ENCODE results near the gene BLOC1S5.

BLOC1S5 gene

GRCh38 chr6:8000636-8001035, 63.6 kb downstream of the BLOC1S5 start:
- TF ChIP-seq SIN3A (IDR thresholded peaks at IDR 0.05; ENCODE audit: borderline replicate concordance, insufficient read depth, low read length) (no peak), TAF1 (IDR thresholded peaks at IDR 0.05; ENCODE audit: borderline replicate concordance, insufficient read depth, low read length) (no peak), REST (IDR thresholded peaks at IDR 0.05; ENCODE audit: insufficient read depth in 1 of 2, low read depth in 2 of 2, low read length in 2 of 2) (no peak), POLR2AphosphoS5 (IDR thresholded peaks at IDR 0.05; ENCODE audit: low read depth, low read length) (no peak), FOXP2 (optimal IDR thresholded peaks at IDR 0.05; ENCODE audit: borderline replicate concordance, extremely low read depth, extremely low read length, insufficient read depth) (no peak)

GRCh38 chr6:8000188-8000596, 64.0 kb downstream of the BLOC1S5 start:
- peak in 1 of 2 experiments; percentile 53; a peak in 1 of 4 replicates for TF ChIP-seq REST (IDR thresholded peaks at IDR 0.05; ENCODE audit: insufficient read depth in 1 of 2, low read depth in 2 of 2, low read length in 2 of 2)
- TF ChIP-seq TAF1 (IDR thresholded peaks at IDR 0.05; ENCODE audit: borderline replicate concordance, insufficient read depth, low read length), result no peak

- TF ChIP-seq REST (IDR thresholded peaks at IDR 0.05; ENCODE audit: insufficient read depth in 1 of 2, low read depth in 2 of 2, low read length in 2 of 2) (no peak), POLR2AphosphoS5 (IDR thresholded peaks at IDR 0.05; ENCODE audit: low read depth, low read length) (no peak), TAF1 (IDR thresholded peaks at IDR 0.05; ENCODE audit: borderline replicate concordance, insufficient read depth, low read length) (no peak), SIN3A (IDR thresholded peaks at IDR 0.05; ENCODE audit: borderline replicate concordance, insufficient read depth, low read length) (no peak), FOXP2 (optimal IDR thresholded peaks at IDR 0.05; ENCODE audit: borderline replicate concordance, extremely low read depth, extremely low read length, insufficient read depth) (no peak)
These were observed 65.0 kb downstream of the BLOC1S5 start for GRCh38 chr6:7999201-7999600.

GRCh38 chr6:7998103-7998725, 66.0 kb downstream of the BLOC1S5 start:
- TF ChIP-seq SIN3A (IDR thresholded peaks at IDR 0.05; ENCODE audit: borderline replicate concordance, insufficient read depth, low read length) (no peak), TAF1 (IDR thresholded peaks at IDR 0.05; ENCODE audit: borderline replicate concordance, insufficient read depth, low read length) (no peak), FOXP2 (optimal IDR thresholded peaks at IDR 0.05; ENCODE audit: borderline replicate concordance, extremely low read depth, extremely low read length, insufficient read depth) (no peak), POLR2AphosphoS5 (IDR thresholded peaks at IDR 0.05; ENCODE audit: low read depth, low read length) (no peak), REST (IDR thresholded peaks at IDR 0.05; ENCODE audit: insufficient read depth in 1 of 2, low read depth in 2 of 2, low read length in 2 of 2) (no peak)

- TF ChIP-seq FOXP2 (optimal IDR thresholded peaks at IDR 0.05; ENCODE audit: borderline replicate concordance, extremely low read depth, extremely low read length, insufficient read depth), result no peak
- TF ChIP-seq POLR2AphosphoS5 (IDR thresholded peaks at IDR 0.05; ENCODE audit: low read depth, low read length), result no peak
- TF ChIP-seq SIN3A (IDR thresholded peaks at IDR 0.05; ENCODE audit: borderline replicate concordance, insufficient read depth, low read length), result no peak
- TF ChIP-seq REST (IDR thresholded peaks at IDR 0.05; ENCODE audit: insufficient read depth in 1 of 2, low read depth in 2 of 2, low read length in 2 of 2), result no peak
- TF ChIP-seq TAF1 (IDR thresholded peaks at IDR 0.05; ENCODE audit: borderline replicate concordance, insufficient read depth, low read length), result no peak
These were observed 66.9 kb downstream of the BLOC1S5 start for GRCh38 chr6:7997286-7997685.

Data from PFSK-1 (cell line).